GM12873 (cell line): ENCODE data around the gene TREM2.

Experiments
- TF ChIP-seq, protein P1 (sequence below): IDR thresholded peaks from 2 replicates; pipeline ENCODE4 v1.5.1; 2012; ENCODE audit warnings: low read depth, mild to moderate bottlenecking, moderate library complexity, low read length, control low read depth; ENCODE audit not compliant: insufficient read depth; ENCODE audit errors: missing control alignments

The TREM2 gene

DNA sequence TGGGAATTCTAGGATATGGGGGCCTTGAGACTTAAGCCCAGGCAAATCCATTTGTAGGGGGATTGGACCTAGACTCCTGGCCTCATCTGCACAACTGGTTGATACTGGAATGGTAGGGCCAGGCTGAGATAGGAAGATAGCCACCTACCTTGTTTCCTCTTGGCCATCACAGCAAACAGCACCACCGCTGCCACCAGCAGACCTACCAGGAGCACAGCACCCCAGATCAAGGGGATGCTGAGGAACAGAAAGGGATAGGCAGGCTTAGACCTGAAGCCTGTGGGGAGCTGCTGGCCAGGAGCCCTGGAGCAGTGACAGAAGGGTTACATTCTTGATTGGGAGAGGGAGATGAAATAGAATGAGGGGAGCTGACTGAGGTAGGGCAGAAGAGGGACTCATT, 12.2 kb downstream of the TREM2 start:
- TF ChIP-seq, protein P1, sequence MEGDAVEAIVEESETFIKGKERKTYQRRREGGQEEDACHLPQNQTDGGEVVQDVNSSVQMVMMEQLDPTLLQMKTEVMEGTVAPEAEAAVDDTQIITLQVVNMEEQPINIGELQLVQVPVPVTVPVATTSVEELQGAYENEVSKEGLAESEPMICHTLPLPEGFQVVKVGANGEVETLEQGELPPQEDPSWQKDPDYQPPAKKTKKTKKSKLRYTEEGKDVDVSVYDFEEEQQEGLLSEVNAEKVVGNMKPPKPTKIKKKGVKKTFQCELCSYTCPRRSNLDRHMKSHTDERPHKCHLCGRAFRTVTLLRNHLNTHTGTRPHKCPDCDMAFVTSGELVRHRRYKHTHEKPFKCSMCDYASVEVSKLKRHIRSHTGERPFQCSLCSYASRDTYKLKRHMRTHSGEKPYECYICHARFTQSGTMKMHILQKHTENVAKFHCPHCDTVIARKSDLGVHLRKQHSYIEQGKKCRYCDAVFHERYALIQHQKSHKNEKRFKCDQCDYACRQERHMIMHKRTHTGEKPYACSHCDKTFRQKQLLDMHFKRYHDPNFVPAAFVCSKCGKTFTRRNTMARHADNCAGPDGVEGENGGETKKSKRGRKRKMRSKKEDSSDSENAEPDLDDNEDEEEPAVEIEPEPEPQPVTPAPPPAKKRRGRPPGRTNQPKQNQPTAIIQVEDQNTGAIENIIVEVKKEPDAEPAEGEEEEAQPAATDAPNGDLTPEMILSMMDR, result peak; percentile 20

DNA sequence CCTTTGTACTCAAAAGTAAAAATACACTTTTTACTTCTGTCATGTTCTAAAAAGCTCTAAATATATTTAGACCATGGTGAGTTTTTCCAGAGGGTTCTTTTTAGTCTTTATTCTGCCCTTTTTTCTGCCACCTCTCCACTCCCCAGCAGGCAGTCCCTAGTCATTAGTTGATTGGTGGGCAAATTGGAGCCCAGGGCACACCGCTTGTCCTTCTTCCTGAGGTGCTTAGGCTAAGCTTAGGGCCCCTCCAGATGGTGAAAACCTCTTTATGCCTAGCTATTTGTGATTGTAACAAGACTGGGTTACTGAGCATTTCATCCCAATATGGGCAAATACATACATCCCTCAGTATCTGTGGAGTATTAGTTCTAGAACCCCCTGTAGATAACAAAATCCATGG, 15.0 kb downstream of the TREM2 start:
- TF ChIP-seq, protein P1, result no peak

DNA sequence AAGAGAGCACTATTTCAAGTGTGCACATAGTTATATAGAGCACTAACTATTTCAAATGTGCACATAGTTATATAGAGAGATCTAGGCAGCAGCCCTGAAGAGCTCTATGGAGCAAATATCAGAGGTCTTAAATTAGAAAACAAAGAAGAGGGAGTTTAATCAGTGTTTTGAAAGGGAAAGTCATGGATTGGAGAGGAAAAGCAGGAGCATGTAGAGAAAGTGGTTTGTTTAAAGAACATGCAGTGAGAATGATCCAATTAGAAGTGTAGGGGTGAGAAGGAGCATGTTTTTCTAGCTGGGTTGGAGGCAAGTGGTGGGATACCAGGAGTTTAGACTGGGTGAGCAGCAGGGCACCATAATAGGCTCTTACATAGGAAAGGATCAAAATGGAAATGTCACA, 26.0 kb downstream of the TREM2 start:
- TF ChIP-seq, protein P1, result no peak

DNA sequence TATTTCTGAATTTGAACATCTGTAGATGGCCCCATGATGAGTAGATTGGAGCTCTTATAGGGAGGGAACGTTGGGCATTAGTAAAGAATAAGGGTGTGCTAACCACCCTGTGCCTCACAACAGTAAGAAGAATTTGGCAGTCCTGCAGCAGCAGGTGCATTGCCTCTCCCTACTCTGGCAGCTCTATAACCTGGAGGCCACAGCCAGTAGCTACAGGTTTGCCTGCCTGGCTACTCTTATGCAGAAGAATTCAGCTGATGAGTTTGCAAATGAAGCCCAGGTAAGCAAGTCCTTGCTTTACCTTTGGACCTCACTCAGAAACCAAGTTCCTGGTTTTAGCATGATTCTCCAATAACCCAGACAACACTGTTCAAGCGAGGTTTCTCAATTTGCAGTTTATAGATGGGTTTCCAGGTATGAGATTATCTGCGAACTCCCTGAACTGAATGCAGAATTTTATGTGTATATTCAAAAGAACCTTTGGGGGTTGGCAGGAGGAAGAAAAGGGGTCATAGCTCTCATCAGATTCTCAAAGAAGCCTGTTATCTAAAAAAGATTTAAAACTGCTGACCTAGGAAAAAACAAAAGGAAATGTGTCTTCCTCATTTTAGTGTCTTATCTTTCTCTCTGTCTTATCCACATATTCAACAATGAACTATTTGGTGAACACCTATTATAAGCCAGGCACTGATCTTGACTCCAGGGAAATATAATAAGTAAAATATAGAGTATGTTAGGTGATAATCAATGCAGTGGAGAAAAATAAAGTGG, 27.7 kb downstream of the TREM2 start:
- TF ChIP-seq, protein P1, result no peak

DNA sequence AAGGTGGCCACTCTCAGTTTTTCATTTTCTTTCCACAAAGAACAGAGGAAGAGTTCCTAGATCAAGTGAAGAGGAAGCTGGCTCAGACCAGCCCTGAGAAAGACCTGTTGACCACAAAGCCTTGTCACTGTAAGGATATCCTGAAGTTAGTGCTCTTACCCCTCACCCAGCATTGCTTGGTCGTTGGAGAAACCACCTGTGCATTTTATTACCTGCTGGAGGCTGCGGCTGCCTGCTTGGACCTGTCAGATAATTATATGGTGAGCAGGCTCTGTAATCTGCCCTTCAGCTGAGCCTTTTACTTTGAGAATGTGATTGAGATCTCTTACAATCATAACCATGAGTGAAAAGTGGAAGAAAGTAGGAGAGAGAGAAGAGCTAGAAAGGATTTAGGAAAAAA, 30.7 kb downstream of the TREM2 start:
- TF ChIP-seq, protein P1, result no peak

DNA sequence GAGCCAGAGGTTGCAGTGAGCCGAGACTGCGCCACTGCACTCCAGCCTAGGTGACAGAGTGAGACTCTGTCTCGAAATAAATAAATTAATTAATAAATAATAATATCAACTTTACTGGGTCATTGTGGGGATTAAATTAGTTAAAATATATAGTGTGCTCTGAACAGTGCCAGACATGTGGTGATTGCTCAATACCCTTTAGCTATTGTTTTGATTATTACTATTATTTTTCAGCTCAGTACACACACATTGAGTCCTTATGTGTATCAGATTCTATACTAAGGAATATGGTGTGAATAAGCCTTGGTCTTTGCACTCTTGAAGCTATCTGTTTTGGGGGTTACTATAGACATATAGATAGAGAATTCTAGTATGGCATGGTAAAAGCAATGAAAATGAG, 37.6 kb downstream of the TREM2 start:
- TF ChIP-seq, protein P1, result no peak

DNA sequence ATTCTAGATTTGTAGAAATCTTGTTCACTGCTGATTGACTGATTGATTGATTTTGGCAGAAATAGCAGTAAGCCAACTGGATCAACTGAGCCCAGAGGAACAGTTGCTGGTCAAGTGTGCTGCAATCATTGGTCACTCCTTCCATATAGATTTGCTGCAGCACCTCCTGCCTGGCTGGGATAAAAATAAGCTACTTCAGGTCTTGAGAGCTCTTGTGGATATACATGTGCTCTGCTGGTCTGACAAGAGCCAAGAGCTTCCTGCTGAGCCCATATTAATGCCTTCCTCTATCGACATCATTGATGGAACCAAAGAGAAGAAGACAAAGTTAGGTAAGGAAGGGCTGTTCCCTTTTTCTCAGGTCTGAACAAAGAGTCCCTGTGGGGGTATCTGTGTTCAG, 40.0 kb downstream of the TREM2 start:
- TF ChIP-seq, protein P1, result no peak
